Endothelial cell of umbilical vein (primary cell): Measurements from ENCODE around the gene ADCY2. TPM values are rescaled to one million over a fixed set of nuclear protein-coding genes. Genes with fewer than 3 reads are reported as not detected.

Experiments
- BruUV-seq: library from RNA; stranded (reverse); fragments of 400-500 nt; replicated peaks from 2 replicates; lab custom pipeline; 2021; lab: Mats Ljungman, UMichigan
- CTCF ChIA-PET: fragments of 300-600, 350-600 bp; sonication (Branson Sonifier 250); formaldehyde crosslinking; loops from one replicate; lab custom pipeline; 2021; ENCODE audit warnings: antibody characterized with exemption, inconsistent platforms; lab: Charles Lee
- POLR2A ChIA-PET: fragments of 300-600, 350-600 bp; sonication (Branson Sonifier 250); formaldehyde crosslinking; loops from one replicate; lab custom pipeline; 2021; ENCODE audit warnings: antibody characterized with exemption, inconsistent platforms; lab: Charles Lee
- DNase-seq: peaks from one replicate; pipeline ENCODE4 v3.0.0-alpha.2; 2011; ENCODE audit warnings: low read depth, low spot score
- FAIRE-seq: peaks from 2 replicates; lab custom pipeline; 2011; peaks lifted over from hg19 to GRCh38; lab: Jason Lieb, UNC
- H2AFZ ChIP-seq: 2 replicates; pipeline ENCODE4 v1.6.0; 2012; ENCODE audit warnings: low read depth, low read length, control low read depth, inconsistent platforms
- H3K27ac ChIP-seq: 2 replicates; pipeline ENCODE4 v1.5.1; 2011; ENCODE audit warnings: low read depth, mild to moderate bottlenecking, control low read depth, low read length, moderate library complexity; ENCODE audit not compliant: insufficient read depth
- H3K27me3 ChIP-seq, 2 experiments: 2 replicates each; pipeline versions ENCODE4 v1.6.0 to v1.6.1; 2011; ENCODE audit warnings: low read length in 2 of 2, mixed read lengths in 1 of 2; ENCODE audit not compliant: control insufficient read depth in 2 of 2, insufficient read depth in 2 of 2
- H3K36me3 ChIP-seq, 2 experiments: 2 replicates in 1 of 2; 3 replicates in 1 of 2; pipeline ENCODE4 v1.5.1; 2011; ENCODE audit warnings: low read length in 2 of 2, mild to moderate bottlenecking in 1 of 2, moderate library complexity in 1 of 2; ENCODE audit not compliant: control insufficient read depth in 2 of 2, insufficient read depth in 2 of 2; ENCODE audit errors: extremely low read depth in 1 of 2
- H3K4me1 ChIP-seq: 3 replicates; pipeline ENCODE4 v1.5.1; 2011; ENCODE audit warnings: mild to moderate bottlenecking, low read length; ENCODE audit not compliant: control insufficient read depth, insufficient read depth; ENCODE audit errors: extremely low read depth
- H3K4me2 ChIP-seq: 2 replicates; pipeline ENCODE4 v1.6.1; 2011; ENCODE audit warnings: low read length, control low read depth, mixed read lengths; ENCODE audit not compliant: insufficient read depth
- H3K4me3 ChIP-seq, 3 experiments: fragments of 200-600 bp in 1 of 3; sonication (generic), shearing (Covaris generic) in 1 of 3; replicated peaks in 1 of 3; 2 replicates each; pipeline ENCODE4 v1.5.1; 2011 to 2016; ENCODE audit warnings: control low read depth in 3 of 3, low read length in 3 of 3, mild to moderate bottlenecking in 2 of 3, inconsistent platforms in 1 of 3, low read depth in 1 of 3, moderate library complexity in 1 of 3; ENCODE audit not compliant: insufficient read depth in 1 of 3
- H3K79me2 ChIP-seq: 2 replicates; pipeline ENCODE4 v1.6.0; 2012; ENCODE audit warnings: low read length, inconsistent platforms; ENCODE audit not compliant: control insufficient read depth, insufficient read depth
- H3K9ac ChIP-seq: replicated peaks from 2 replicates; pipeline ENCODE3; 2011; ENCODE audit warnings: low read length, control low read depth; ENCODE audit not compliant: insufficient read depth; ENCODE audit errors: extremely low read depth
- H3K9me1 ChIP-seq: replicated peaks from 3 replicates; pipeline ENCODE4 v1.6.0; 2011; ENCODE audit warnings: mild to moderate bottlenecking, low read length; ENCODE audit not compliant: control insufficient read depth, insufficient read depth; ENCODE audit errors: extremely low read depth
- H3K9me3 ChIP-seq: replicated peaks from 2 replicates; pipeline ENCODE4 v1.5.1; 2012; ENCODE audit warnings: low read length, inconsistent platforms; ENCODE audit not compliant: control insufficient read depth, insufficient read depth
- H4K20me1 ChIP-seq: replicated peaks from 2 replicates; pipeline ENCODE3; 2011; ENCODE audit warnings: mild to moderate bottlenecking, low read length; ENCODE audit not compliant: control insufficient read depth, insufficient read depth; ENCODE audit errors: extremely low read depth
- EZH2 ChIP-seq: IDR thresholded peaks from 2 replicates; pipeline ENCODE4 v1.6.1; 2012; ENCODE audit warnings: borderline replicate concordance, low read depth, mild to moderate bottlenecking, moderate library complexity, low read length, inconsistent platforms; ENCODE audit not compliant: severe bottlenecking
- FOS ChIP-seq: IDR thresholded peaks from 2 replicates; pipeline ENCODE4 v1.6.1; 2011; ENCODE audit warnings: mild to moderate bottlenecking, low read length, moderate library complexity, borderline replicate concordance; ENCODE audit not compliant: insufficient read depth
- GATA2 ChIP-seq: IDR thresholded peaks from 2 replicates; pipeline ENCODE4 v1.7.0; 2011; ENCODE audit warnings: low read depth, mild to moderate bottlenecking, moderate library complexity, mixed read lengths, low read length; ENCODE audit not compliant: insufficient read length, insufficient read depth
- JUN ChIP-seq: IDR thresholded peaks from 2 replicates; pipeline ENCODE4 v1.6.1; 2011; ENCODE audit warnings: borderline replicate concordance, low read depth; ENCODE audit not compliant: insufficient read length, insufficient read depth
- MYC ChIP-seq: IDR thresholded peaks from one replicate; pipeline ENCODE4 v1.6.1; 2011; ENCODE audit warnings: mild to moderate bottlenecking, low read depth, low read length
- POLR2A ChIP-seq: IDR thresholded peaks from 2 replicates; pipeline ENCODE4 v1.6.1; 2012; ENCODE audit warnings: low read depth, mild to moderate bottlenecking, control low read depth, low read length
- POLR2AphosphoS5 ChIP-seq: IDR thresholded peaks from 2 replicates; pipeline ENCODE4 v1.6.1; 2012; ENCODE audit warnings: low read depth, mild to moderate bottlenecking, control low read depth, low read length, moderate library complexity; ENCODE audit not compliant: insufficient read depth
- dilution Hi-C: fragments of 300-500 bp; cut with MboI; formaldehyde crosslinking; loops from one replicate; pipeline ENCODE4 v1.15.0; 2019; ENCODE audit warnings: low sequenced_read_pairs; ENCODE audit not compliant: extremely low pct_ligation_motif_present
- intact Hi-C: fragments of 100-400 bp; cut with micrococcal nuclease; formaldehyde crosslinking; loops from one replicate; pipeline ENCODE4 v1.10.0; 2022
- polyA plus RNA-seq, 4 experiments: library from polyadenylated mRNA; depleted of rRNA in 3 of 4; stranded (reverse) in 3 of 4; unstranded in 1 of 4; fragments of >200 nt; gene quantifications; 2 replicates each; pipeline versions ENCODE4 v1.2.1 to v1.2.3, GENCODE V29; 2011 to 2012; ENCODE audit warnings: missing spikeins in 1 of 4
- total RNA-seq: library from RNA; stranded (reverse); gene quantifications from 2 replicates; pipeline ENCODE4 v1.2.3, GENCODE V29; 2021
- TF ChIP-seq, protein P1 (sequence below), 2 donors: IDR thresholded peaks; 1 replicate in 1 of 2; 2 replicates in 1 of 2; pipeline ENCODE4 v1.5.1; 2011; ENCODE audit warnings: low read length in 2 of 2, mild to moderate bottlenecking in 2 of 2, moderate library complexity in 2 of 2, control low read depth in 1 of 2, inconsistent platforms in 1 of 2, low read depth in 1 of 2; ENCODE audit not compliant: insufficient read depth in 1 of 2; ENCODE audit errors: extremely low read depth in 1 of 2
- TF ChIP-seq, protein P2 (sequence below): IDR thresholded peaks from 2 replicates; pipeline ENCODE4 v1.6.1; 2011; ENCODE audit not compliant: insufficient read depth, insufficient read length

The ADCY2 gene
- total and polyA plus RNA-seq, 2 donors (not counting 3 experiments of a cell fraction or from before 2014, with no cell fraction given): under 0.01 TPM; not detected in 1

DNA sequence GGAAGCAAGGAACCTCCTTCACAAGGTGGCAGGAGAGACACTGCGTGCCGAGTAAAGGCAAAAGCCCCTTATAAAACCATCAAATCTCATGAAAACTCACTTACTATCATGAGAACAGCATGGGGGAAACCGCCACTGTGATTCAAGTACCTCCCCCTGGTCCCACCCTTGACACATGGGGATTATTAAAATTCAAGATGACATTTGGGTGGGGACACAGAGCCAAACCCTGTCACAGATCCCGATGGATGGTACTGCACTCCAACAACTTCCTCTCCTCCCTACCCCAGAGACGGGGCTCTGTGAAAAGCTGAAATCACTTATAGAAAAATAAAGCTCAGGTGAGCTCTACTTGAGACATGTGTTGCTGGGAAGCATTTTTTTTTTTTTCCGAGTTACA is 10.3 kb upstream of the ADCY2 start:
- FAIRE-seq: no peak
- CTCF ChIA-PET: no interaction called here
- POLR2A ChIA-PET: no interaction called here

DNA sequence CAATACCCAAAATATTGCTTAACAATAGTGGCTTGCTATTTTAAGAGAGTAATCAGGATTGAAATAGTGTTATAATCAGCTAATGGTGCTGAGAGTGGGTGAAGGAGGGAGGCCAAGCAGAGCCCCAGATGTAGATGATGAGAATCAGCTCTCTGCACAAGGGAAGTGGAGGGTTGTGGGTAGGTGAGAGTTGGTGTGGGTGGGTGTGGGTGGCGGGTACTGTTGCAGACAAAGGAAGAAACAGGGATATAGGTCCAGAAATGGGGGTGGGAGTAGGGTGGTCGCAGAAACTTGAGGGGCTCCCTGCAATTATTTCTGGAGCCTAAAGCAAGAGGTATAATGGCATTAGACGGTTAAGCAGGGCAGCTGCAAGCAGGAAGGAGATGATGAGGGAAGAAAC is 7.4 kb upstream of the ADCY2 start:
- Histone ChIP-seq H3K9me3 (peaks cover 6% of the 10 kb centered on the region), H3K27me3 (no peaks in the 10 kb centered on the region), H3K9me1 (no peaks in the 10 kb centered on the region), H3K79me2 (no peaks in the 10 kb centered on the region), H4K20me1 (no peaks in the 10 kb centered on the region), H3K27ac (no peak overlapping the region), H3K36me3 (no peaks in the 10 kb centered on the region), H3K4me3 (no peak overlapping the region), H3K9ac (no peak overlapping the region), H3K4me2 (no peak overlapping the region), H2AFZ (no peak overlapping the region), H3K4me1 (no peaks in the 10 kb centered on the region)
- CTCF ChIA-PET: no interaction called here
- FAIRE-seq: no peak
- POLR2A ChIA-PET: no interaction called here
- dilution Hi-C loops: no loop called here
- no peak for DNase-seq
- intact Hi-C loops: no loop called here
- no TSS peak for BruUV-seq
- TF ChIP-seq POLR2A (no peak), FOS (no peak), POLR2AphosphoS5 (no peak), GATA2 (no peak), EZH2 (no peak), MYC (no peak), JUN (no peak)
- TF ChIP-seq, protein P1, sequence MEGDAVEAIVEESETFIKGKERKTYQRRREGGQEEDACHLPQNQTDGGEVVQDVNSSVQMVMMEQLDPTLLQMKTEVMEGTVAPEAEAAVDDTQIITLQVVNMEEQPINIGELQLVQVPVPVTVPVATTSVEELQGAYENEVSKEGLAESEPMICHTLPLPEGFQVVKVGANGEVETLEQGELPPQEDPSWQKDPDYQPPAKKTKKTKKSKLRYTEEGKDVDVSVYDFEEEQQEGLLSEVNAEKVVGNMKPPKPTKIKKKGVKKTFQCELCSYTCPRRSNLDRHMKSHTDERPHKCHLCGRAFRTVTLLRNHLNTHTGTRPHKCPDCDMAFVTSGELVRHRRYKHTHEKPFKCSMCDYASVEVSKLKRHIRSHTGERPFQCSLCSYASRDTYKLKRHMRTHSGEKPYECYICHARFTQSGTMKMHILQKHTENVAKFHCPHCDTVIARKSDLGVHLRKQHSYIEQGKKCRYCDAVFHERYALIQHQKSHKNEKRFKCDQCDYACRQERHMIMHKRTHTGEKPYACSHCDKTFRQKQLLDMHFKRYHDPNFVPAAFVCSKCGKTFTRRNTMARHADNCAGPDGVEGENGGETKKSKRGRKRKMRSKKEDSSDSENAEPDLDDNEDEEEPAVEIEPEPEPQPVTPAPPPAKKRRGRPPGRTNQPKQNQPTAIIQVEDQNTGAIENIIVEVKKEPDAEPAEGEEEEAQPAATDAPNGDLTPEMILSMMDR (IDR thresholded peaks at IDR 0.05; ENCODE audit: extremely low read depth in 1 of 2, insufficient read depth in 1 of 2, low read depth in 1 of 2, low read length in 2 of 2): no peak
- TF ChIP-seq, protein P2, sequence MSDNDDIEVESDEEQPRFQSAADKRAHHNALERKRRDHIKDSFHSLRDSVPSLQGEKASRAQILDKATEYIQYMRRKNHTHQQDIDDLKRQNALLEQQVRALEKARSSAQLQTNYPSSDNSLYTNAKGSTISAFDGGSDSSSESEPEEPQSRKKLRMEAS: no peak

More for the DNA sequence above, 10.3 kb upstream of the ADCY2 start:
- Histone ChIP-seq H3K9ac (no peak overlapping the region), H3K27me3 (no peaks in the 10 kb centered on the region), H3K27ac (no peak overlapping the region), H3K4me3 (no peak overlapping the region), H3K4me1 (no peaks in the 10 kb centered on the region), H3K4me2 (no peak overlapping the region), H3K9me3 (peaks cover 6% of the 10 kb centered on the region), H3K36me3 (no peaks in the 10 kb centered on the region), H4K20me1 (no peaks in the 10 kb centered on the region), H3K79me2 (no peaks in the 10 kb centered on the region), H2AFZ (no peak overlapping the region), H3K9me1 (no peaks in the 10 kb centered on the region)
- TF ChIP-seq, protein P1 (IDR thresholded peaks at IDR 0.05; ENCODE audit: extremely low read depth in 1 of 2, insufficient read depth in 1 of 2, low read depth in 1 of 2, low read length in 2 of 2): no peak
- no peak for TF ChIP-seq POLR2AphosphoS5
- no peak for TF ChIP-seq POLR2A
- TF ChIP-seq GATA2: no peak
- TF ChIP-seq MYC: no peak
- TF ChIP-seq JUN: no peak
- TF ChIP-seq EZH2: no peak
- TF ChIP-seq FOS: no peak
- BruUV-seq: no TSS peak
- intact Hi-C loops (no loop called here), dilution Hi-C loops (no loop called here)
- no peak for DNase-seq
